Heart right ventricle (tissue), 16 donors: ENCODE results near the gene GPR141. TPM values are rescaled to one million over a fixed set of nuclear protein-coding genes. Genes with fewer than 3 reads are reported as not detected.
A peak's percentile ranks its signal among the peaks of the same experiment; 100 is the strongest.

Experiments used
- ATAC-seq, 8 donors: fragments of 200-7000 bp; cut with Tn5 transposase; one replicate each; pipeline ENCODE4 v1.9.1; 2020; ENCODE audit warnings: mild to moderate bottlenecking in 8 of 8, moderate library complexity in 8 of 8, moderate number of reproducible peaks in 1 of 8
- DNase-seq, 2 donors: peaks; one replicate each; pipeline ENCODE4 v3.0.0-alpha.2; 2020
- H3K27ac ChIP-seq, 10 donors: fragments of 200-600 bp; sonication (generic) in 2 of 10; one replicate each; pipeline versions ENCODE4 v1.5.0 to v1.8.0; 2020 to 2022; ENCODE audit warnings: mild to moderate bottlenecking in 3 of 10
- H3K27me3 ChIP-seq, 7 donors: fragments of 200-600 bp; one replicate each; pipeline ENCODE4 v1.8.0; 2021 to 2022; ENCODE audit warnings: mild to moderate bottlenecking in 2 of 7
- H3K36me3 ChIP-seq, 9 donors: fragments of 200-600 bp; sonication (generic) in 1 of 9; one replicate each; pipeline versions ENCODE4 v1.5.0 to v1.8.0; 2020 to 2022; ENCODE audit warnings: mild to moderate bottlenecking in 2 of 9
- H3K4me1 ChIP-seq, 9 donors: fragments of 200-600 bp; sonication (generic) in 1 of 9; one replicate each; pipeline versions ENCODE4 v1.5.0 to v1.8.0; 2020 to 2022; ENCODE audit warnings: mild to moderate bottlenecking in 4 of 9
- H3K4me3 ChIP-seq, 10 donors: fragments of 200-600 bp; sonication (generic) in 2 of 10; one replicate each; pipeline versions ENCODE4 v1.5.0 to v1.8.0; 2020 to 2022; ENCODE audit warnings: mild to moderate bottlenecking in 7 of 10, moderate library complexity in 2 of 10
- H3K9me3 ChIP-seq, 11 donors: fragments of 200-600 bp in 10 of 11; sonication (generic) in 2 of 11; one replicate each; pipeline versions ENCODE4 v1.5.0 to v1.8.0; 2013 to 2022; ENCODE audit warnings: mild to moderate bottlenecking in 2 of 11, control low read depth in 1 of 11, moderate library complexity in 1 of 11
- WGBS, 2 donors: extraction: QIAGEN DNeasy Blood & Tissue Kit; methylation state at CpG; one replicate each; pipeline ENCODE4 v1.1.7; 2013; ENCODE audit warnings: inconsistent platforms in 1 of 2; 5-methylcytosine and 5-hydroxymethylcytosine counted together
- intact Hi-C, 10 donors: fragments of 100-400 bp; cut with DNase I; formaldehyde crosslinking; loops; one replicate each; pipeline versions ENCODE4 v1.11.1 to v1.14.2; 2022
- polyA plus RNA-seq, 2 donors: library from polyadenylated mRNA; stranded (reverse); fragments of 200-250 nt; gene quantifications; one replicate each; pipeline ENCODE4 v1.2.3, GENCODE V29; 2013
- total RNA-seq, 10 donors: library from RNA; stranded (reverse); fragmentation: NEBNext Ultra II Directional in 3 of 10; extraction: Animal tissue kit (Norgen Biotek cat#: 25700) in 3 of 10; gene quantifications; one replicate each; pipeline versions ENCODE4 v1.2.1 to v1.2.4, GENCODE V29; 2021 to 2023
- TF ChIP-seq, protein P1 (sequence below), 9 donors: fragments of 200-600 bp; sonication (generic) in 2 of 9; IDR thresholded peaks; one replicate each; pipeline versions ENCODE4 v1.5.0 to v1.8.0; 2021 to 2022; ENCODE audit warnings: antibody characterized with exemption in 9 of 9, mild to moderate bottlenecking in 5 of 9, moderate library complexity in 1 of 9
- donor health status: Arrhythmogenic right ventricular cardiomyopathy.
- donor health status: ischemic (EF 13 %, LVEDD 7.1; RV severe dilation, severe dysfunction).
- donor health status: healthy with polysubstance abuse.
- donor health status: DM: no; HTN: yes; CAD: no.
- donor health status: DM: no; HTN: no; CAD: no.
- donor health status: ischemic (EF 25% LVEDD 6.9; RV normal size, moderate dysfunction).
- donor health status: ischemic (EF 25% LVEDD 5.7; RV mildly dilated, moderate dysfunction).
- donor health status: healthy.
- donor health status: DM: yes; HTN: yes; CAD: no.
- donor health status: Ischemic cardiomyopathy.
- donor health status: ischemic (EF 35%, LVEDD 5.7; RV mildly dilated, moderate dysfunction).
- donor health status: nonischemic (EF 11% LVEDD 7.7; RV severe dilation, severe dysfunction).
- donor health status: DM: yes; HTN: yes; CAD: no.
- donor health status: PGD.
- donor health status: ischemic (EF 29% LVEDD 5.4; RV normal size, mild dysfunction).
- donor health status: nonischemic (EF 23%, LVEDD 6.1; RV moderate dilation, normal function).

The GPR141 gene
- total and polyA plus RNA-seq, 12 donors: 0.06 to 3.1 (median 0.50) TPM; not detected in 7

DNA sequence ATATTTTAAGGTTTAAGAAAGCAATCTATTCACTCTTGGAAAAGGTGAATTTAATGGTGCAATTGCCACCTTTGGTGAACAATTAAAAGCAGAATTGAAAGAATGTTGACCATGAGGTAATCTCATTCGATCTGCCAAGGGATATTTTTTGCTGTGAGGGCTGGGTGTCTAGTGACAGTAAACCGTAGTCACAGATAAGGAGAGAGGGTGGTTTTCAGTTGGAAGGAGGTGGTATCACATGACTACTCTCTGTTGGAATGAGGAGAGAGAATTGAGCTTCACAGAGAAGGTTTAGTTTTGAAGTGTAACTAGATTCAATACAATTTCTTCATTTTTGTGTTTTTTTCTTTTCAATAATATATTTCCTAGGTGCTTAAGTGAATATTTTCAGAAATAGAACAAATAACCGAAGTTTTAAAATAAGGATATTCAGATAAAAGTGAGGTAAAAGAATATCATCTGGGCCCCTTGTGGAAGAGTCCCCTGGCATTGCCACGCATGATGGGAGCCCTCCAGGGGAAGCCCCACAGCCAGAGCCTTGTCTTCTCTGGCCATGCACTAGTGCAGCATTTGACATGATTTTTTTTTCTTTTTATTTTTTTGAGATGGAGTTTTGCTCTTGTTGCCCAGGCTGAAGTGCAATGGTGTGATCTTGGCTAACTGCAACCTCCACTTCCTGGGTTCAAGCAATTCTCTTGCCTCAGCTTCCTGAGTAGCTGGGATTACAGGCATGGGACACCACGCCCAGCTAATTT lies 73.4 kb downstream of the GPR141 start:
- Histone ChIP-seq H3K4me1 (peaks cover 0 to 21% (median 7%) of the 10 kb centered on the region in 9 donors), H3K27ac (peak overlapping the region in 1 of 10 donors; percentile 11), H3K36me3 (no peaks in the 10 kb centered on the region), H3K4me3 (no peak overlapping the region), H3K27me3 (no peaks in the 10 kb centered on the region), H3K9me3 (peaks cover 0 to 6% (median 0%) of the 10 kb centered on the region in 11 donors)
- peak in 4 of 8 donors; percentile 55 to 62 (median 59) for ATAC-seq
- DNase-seq: no peak
- WGBS, 2 donors: 58 to 62% methylated on average over 5 of the region's 5 CpGs
- TF ChIP-seq, protein P1, sequence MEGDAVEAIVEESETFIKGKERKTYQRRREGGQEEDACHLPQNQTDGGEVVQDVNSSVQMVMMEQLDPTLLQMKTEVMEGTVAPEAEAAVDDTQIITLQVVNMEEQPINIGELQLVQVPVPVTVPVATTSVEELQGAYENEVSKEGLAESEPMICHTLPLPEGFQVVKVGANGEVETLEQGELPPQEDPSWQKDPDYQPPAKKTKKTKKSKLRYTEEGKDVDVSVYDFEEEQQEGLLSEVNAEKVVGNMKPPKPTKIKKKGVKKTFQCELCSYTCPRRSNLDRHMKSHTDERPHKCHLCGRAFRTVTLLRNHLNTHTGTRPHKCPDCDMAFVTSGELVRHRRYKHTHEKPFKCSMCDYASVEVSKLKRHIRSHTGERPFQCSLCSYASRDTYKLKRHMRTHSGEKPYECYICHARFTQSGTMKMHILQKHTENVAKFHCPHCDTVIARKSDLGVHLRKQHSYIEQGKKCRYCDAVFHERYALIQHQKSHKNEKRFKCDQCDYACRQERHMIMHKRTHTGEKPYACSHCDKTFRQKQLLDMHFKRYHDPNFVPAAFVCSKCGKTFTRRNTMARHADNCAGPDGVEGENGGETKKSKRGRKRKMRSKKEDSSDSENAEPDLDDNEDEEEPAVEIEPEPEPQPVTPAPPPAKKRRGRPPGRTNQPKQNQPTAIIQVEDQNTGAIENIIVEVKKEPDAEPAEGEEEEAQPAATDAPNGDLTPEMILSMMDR (IDR thresholded peaks at IDR 0.05): no peak
- intact Hi-C loops: no loop called here

DNA sequence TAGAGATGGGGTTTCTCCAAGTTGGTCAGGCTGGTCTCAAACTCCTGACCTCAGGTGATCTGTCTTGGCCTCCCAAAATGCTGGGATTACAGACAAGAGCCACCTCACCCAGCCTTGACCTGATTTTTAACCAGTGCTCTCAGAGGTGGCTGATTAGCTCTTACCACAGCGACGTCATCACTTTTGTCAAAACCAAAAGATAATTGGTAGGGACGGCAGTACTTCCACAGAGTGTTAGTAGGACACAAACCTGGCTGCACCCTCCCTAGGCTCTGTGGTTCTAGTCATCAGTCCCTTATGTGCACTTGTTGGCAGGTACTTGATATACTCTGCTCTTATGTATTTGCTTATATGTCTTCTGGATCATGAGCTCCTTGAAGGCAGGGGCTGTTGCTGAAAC lies 74.0 kb downstream of the GPR141 start:
- ATAC-seq (peak in 3 of 8 donors; percentile 37 to 57 (median 39)), DNase-seq (no peak)
- Histone ChIP-seq H3K4me3 (no peak overlapping the region), H3K36me3 (no peaks in the 10 kb centered on the region), H3K27me3 (no peaks in the 10 kb centered on the region), H3K4me1 (peaks cover 0 to 21% (median 7%) of the 10 kb centered on the region in 9 donors), H3K9me3 (peaks cover 0 to 6% (median 0%) of the 10 kb centered on the region in 11 donors), H3K27ac (no peak overlapping the region)
- 63 to 71% methylated on average over 3 of the region's 3 CpGs for WGBS, 2 donors
- TF ChIP-seq, protein P1 (IDR thresholded peaks at IDR 0.05): no peak
- intact Hi-C loops: no loop called here

- Histone ChIP-seq H3K9me3 (peaks cover 0 to 6% (median 0%) of the 10 kb centered on the region in 11 donors), H3K36me3 (no peaks in the 10 kb centered on the region), H3K27me3 (no peaks in the 10 kb centered on the region), H3K27ac (no peak overlapping the region), H3K4me1 (peaks cover 0 to 17% (median 7%) of the 10 kb centered on the region in 9 donors), H3K4me3 (no peak overlapping the region)
- intact Hi-C loops: no loop called here
- TF ChIP-seq, protein P1 (IDR thresholded peaks at IDR 0.05): no peak
- no peak for DNase-seq
- no peak for ATAC-seq
- WGBS, 2 donors: 69 to 81% methylated on average over 3 of the region's 3 CpGs
Measured at GRCh38 chr7:37758501-37759045, 75.0 kb downstream of the GPR141 start.

GRCh38 chr7:37759526-37759925 lies 76.0 kb downstream of the GPR141 start:
- Histone ChIP-seq H3K9me3 (peaks cover 0 to 6% (median 0%) of the 10 kb centered on the region in 11 donors), H3K4me3 (no peak overlapping the region), H3K36me3 (no peaks in the 10 kb centered on the region), H3K27me3 (no peaks in the 10 kb centered on the region), H3K27ac (no peak overlapping the region), H3K4me1 (peaks cover 0 to 13% (median 7%) of the 10 kb centered on the region in 9 donors)
- TF ChIP-seq, protein P1 (IDR thresholded peaks at IDR 0.05): no peak
- DNase-seq (no peak), ATAC-seq (no peak)
- intact Hi-C loops: no loop called here
- WGBS, 2 donors: 72 to 79% methylated on average over 5 of the region's 5 CpGs
